HEK293 (cell line): Measurements from ENCODE around the gene LECT2.
A peak's percentile ranks its signal among the peaks of the same experiment; 100 is the strongest.

Experiments used
- CTCF ChIA-PET: fragments of 350-600 bp; formaldehyde crosslinking; extraction: SDS; loops from one replicate; lab custom pipeline; 2021; ENCODE audit warnings: antibody characterized with exemption; lab: Yijun Ruan, JAX
- POLR2A ChIA-PET: fragments of 300-600 bp; formaldehyde crosslinking; extraction: SDS; loops from one replicate; lab custom pipeline; 2020; ENCODE audit warnings: antibody characterized with exemption, inconsistent platforms; lab: Yijun Ruan, JAX
- H3K27ac ChIP-seq: fragments of 200-500 bp; sonication (Bioruptor generic); 2 replicates; pipeline ENCODE4 v1.5.1; 2014; ENCODE audit warnings: low read depth, low read length, control low read depth, inconsistent platforms; ENCODE audit errors: extremely low read depth
- H3K36me3 ChIP-seq, 2 experiments: fragments of 200-500 bp in 1 of 2; sonication (Bioruptor generic) in 1 of 2; 1 replicate in 1 of 2; 2 replicates in 1 of 2; pipeline ENCODE4 v1.5.1; 2014 to 2017; ENCODE audit warnings: inconsistent platforms in 2 of 2, low read length in 2 of 2; ENCODE audit not compliant: control insufficient read depth in 2 of 2, insufficient read depth in 1 of 2
- H3K4me1 ChIP-seq: fragments of 200-500 bp; sonication (Bioruptor generic); 2 replicates; pipeline ENCODE4 v1.5.1; 2014; ENCODE audit warnings: mild to moderate bottlenecking, low read length, inconsistent platforms; ENCODE audit not compliant: control insufficient read depth, insufficient read depth
- H3K4me3 ChIP-seq: 2 replicates; pipeline ENCODE4 v1.5.1; 2011; ENCODE audit warnings: low read depth, mild to moderate bottlenecking, control low read depth, low read length, moderate library complexity
- H3K9me3 ChIP-seq: fragments of 200-500 bp; sonication (Bioruptor generic); 2 replicates; pipeline ENCODE4 v1.5.1; 2014; ENCODE audit warnings: low read depth, low read length, inconsistent platforms; ENCODE audit not compliant: control insufficient read depth, insufficient read depth
- GLIS2 ChIP-seq: fragments of 450-650 bp; formaldehyde crosslinking; IDR thresholded peaks from 2 replicates; pipeline ENCODE4 v1.5.1; 2016; ENCODE audit warnings: missing biosample characterization, missing genetic modification characterization
- KLF1 ChIP-seq: fragments of 450-650 bp; formaldehyde crosslinking; IDR thresholded peaks from 2 replicates; pipeline ENCODE4 v1.5.1; 2016; ENCODE audit warnings: missing biosample characterization, missing genetic modification characterization
- RBAK ChIP-seq: fragments of 450-650 bp; formaldehyde crosslinking; IDR thresholded peaks from 2 replicates; pipeline ENCODE4 v1.5.1; 2016; ENCODE audit warnings: missing biosample characterization, missing genetic modification characterization
- YY1 ChIP-seq: fragments of 450-650 bp; formaldehyde crosslinking; IDR thresholded peaks from 2 replicates; pipeline ENCODE4 v1.5.1; 2018; ENCODE audit warnings: missing biosample characterization, missing genetic modification characterization
- ZBTB8A ChIP-seq: fragments of 450-650 bp; formaldehyde crosslinking; IDR thresholded peaks from 2 replicates; pipeline ENCODE4 v1.5.1; 2016; ENCODE audit warnings: missing biosample characterization, missing genetic modification characterization
- ZEB2 ChIP-seq: fragments of 450-650 bp; formaldehyde crosslinking; IDR thresholded peaks from 2 replicates; pipeline ENCODE4 v1.5.1; 2016; ENCODE audit warnings: missing biosample characterization, missing genetic modification characterization
- ZNF169 ChIP-seq: fragments of 450-650 bp; formaldehyde crosslinking; IDR thresholded peaks from 2 replicates; pipeline ENCODE4 v1.5.1; 2016; ENCODE audit warnings: missing biosample characterization, missing genetic modification characterization
- ZNF335 ChIP-seq: fragments of 450-650 bp; formaldehyde crosslinking; conservative IDR thresholded peaks from 2 replicates; pipeline ENCODE4 v1.5.1; 2016; ENCODE audit warnings: missing biosample characterization, missing genetic modification characterization
- ZNF404 ChIP-seq: fragments of 450-650 bp; formaldehyde crosslinking; IDR thresholded peaks from 2 replicates; pipeline ENCODE4 v1.5.1; 2017; ENCODE audit warnings: missing biosample characterization, missing genetic modification characterization
- ZNF660 ChIP-seq: fragments of 450-650 bp; IDR thresholded peaks from 2 replicates; pipeline ENCODE4 v1.5.1; 2018; ENCODE audit warnings: missing biosample characterization, mild to moderate bottlenecking, missing genetic modification characterization
- ZNF664 ChIP-seq: fragments of 450-650 bp; formaldehyde crosslinking; IDR thresholded peaks from 2 replicates; pipeline ENCODE4 v1.5.1; 2016; ENCODE audit warnings: missing biosample characterization, missing genetic modification characterization
- ZSCAN30 ChIP-seq: fragments of 450-650 bp; IDR thresholded peaks from 2 replicates; pipeline ENCODE4 v1.5.1; 2018; ENCODE audit warnings: missing biosample characterization, mild to moderate bottlenecking, missing genetic modification characterization, moderate library complexity
- ZXDB ChIP-seq: fragments of 450-650 bp; formaldehyde crosslinking; IDR thresholded peaks from 2 replicates; pipeline ENCODE4 v1.5.1; 2016; ENCODE audit warnings: missing biosample characterization, missing genetic modification characterization
- TF ChIP-seq, protein P1 (sequence below): fragments of 450-650 bp; formaldehyde crosslinking; IDR thresholded peaks from 2 replicates; pipeline ENCODE4 v1.5.1; 2016; ENCODE audit warnings: missing biosample characterization, missing genetic modification characterization
- TF ChIP-seq, protein P2 (sequence below): fragments of 450-650 bp; formaldehyde crosslinking; IDR thresholded peaks from 2 replicates; pipeline ENCODE4 v1.5.1; 2017; ENCODE audit warnings: missing biosample characterization, missing genetic modification characterization
- TF ChIP-seq, protein P3 (sequence below): fragments of 450-650 bp; formaldehyde crosslinking; IDR thresholded peaks from 2 replicates; pipeline ENCODE4 v1.5.1; 2016; ENCODE audit warnings: missing biosample characterization, missing genetic modification characterization
- TF ChIP-seq, protein P4 (sequence below): fragments of 450-650 bp; formaldehyde crosslinking; IDR thresholded peaks from 2 replicates; pipeline ENCODE4 v1.5.1; 2016; ENCODE audit warnings: missing biosample characterization, missing genetic modification characterization
- TF ChIP-seq, protein P5 (sequence below): fragments of 450-650 bp; formaldehyde crosslinking; optimal IDR thresholded peaks from 2 replicates; pipeline ENCODE3; 2016; ENCODE audit warnings: missing biosample characterization, mild to moderate bottlenecking, missing genetic modification characterization

Gene LECT2

DNA sequence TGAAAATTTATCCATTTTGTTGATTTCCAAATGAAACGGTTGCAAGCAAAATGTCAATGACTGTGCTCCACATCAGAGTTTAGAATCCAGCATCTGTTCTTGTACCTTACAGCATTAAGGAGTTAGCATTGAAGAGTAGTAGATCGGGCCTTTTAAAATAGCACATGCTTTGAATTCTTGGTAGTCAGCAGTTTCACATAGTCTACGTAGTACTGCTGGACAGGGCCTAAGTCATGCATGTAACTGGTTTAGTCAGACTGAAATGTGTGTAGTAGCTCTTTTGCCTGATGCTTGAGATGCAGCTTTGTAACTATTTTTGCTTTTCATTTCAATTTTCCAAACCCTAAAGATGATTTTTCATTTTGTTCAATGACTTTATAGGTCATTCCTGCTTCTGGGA is 19.8 kb downstream of the LECT2 start:
- TF ChIP-seq, protein P1, sequence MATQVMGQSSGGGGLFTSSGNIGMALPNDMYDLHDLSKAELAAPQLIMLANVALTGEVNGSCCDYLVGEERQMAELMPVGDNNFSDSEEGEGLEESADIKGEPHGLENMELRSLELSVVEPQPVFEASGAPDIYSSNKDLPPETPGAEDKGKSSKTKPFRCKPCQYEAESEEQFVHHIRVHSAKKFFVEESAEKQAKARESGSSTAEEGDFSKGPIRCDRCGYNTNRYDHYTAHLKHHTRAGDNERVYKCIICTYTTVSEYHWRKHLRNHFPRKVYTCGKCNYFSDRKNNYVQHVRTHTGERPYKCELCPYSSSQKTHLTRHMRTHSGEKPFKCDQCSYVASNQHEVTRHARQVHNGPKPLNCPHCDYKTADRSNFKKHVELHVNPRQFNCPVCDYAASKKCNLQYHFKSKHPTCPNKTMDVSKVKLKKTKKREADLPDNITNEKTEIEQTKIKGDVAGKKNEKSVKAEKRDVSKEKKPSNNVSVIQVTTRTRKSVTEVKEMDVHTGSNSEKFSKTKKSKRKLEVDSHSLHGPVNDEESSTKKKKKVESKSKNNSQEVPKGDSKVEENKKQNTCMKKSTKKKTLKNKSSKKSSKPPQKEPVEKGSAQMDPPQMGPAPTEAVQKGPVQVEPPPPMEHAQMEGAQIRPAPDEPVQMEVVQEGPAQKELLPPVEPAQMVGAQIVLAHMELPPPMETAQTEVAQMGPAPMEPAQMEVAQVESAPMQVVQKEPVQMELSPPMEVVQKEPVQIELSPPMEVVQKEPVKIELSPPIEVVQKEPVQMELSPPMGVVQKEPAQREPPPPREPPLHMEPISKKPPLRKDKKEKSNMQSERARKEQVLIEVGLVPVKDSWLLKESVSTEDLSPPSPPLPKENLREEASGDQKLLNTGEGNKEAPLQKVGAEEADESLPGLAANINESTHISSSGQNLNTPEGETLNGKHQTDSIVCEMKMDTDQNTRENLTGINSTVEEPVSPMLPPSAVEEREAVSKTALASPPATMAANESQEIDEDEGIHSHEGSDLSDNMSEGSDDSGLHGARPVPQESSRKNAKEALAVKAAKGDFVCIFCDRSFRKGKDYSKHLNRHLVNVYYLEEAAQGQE = peak; percentile 85
- no peak for TF ChIP-seq ZNF169 (tag by site-specific recombination)
- TF ChIP-seq, all 188 proteins: peak for 1
- POLR2A ChIA-PET = no interaction called here
- Histone ChIP-seq H3K27ac (no peak overlapping the region), H3K4me1 (peaks cover 4% of the 10 kb centered on the region; the same call in 1 of the 2 replicates), H3K4me3 (no peak overlapping the region), H3K36me3 (peaks cover 0 to 11% of the 10 kb centered on the region in 2 experiments; a peak in 1 of 3 replicates), H3K9me3 (no peaks in the 10 kb centered on the region)
- CTCF ChIA-PET = interaction anchor here (0.8 to 1.0 kb wide), 2 partner anchors 8 to 104 kb away, joined by 3 to 5 read pairs; no protein-coding TSS in a partner anchor

DNA sequence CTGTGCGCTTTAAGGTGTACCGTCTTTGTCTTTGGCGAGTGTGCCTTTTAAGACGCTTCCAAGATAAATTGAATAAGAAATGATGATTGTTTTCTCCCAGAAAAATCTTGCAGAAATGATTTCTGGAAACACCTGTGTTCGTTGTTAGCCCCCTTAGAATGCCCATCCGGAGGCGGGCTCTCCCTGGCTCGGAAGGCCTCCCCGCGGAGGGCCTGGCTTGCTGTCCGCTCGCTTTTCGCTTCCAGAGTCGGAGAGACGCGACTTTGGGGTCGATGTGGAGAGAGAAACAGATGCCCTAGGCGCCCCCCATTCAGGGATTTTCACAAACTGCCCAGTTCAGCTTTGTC is 23.9 kb downstream of the LECT2 start:
- TF ChIP-seq, protein P2, sequence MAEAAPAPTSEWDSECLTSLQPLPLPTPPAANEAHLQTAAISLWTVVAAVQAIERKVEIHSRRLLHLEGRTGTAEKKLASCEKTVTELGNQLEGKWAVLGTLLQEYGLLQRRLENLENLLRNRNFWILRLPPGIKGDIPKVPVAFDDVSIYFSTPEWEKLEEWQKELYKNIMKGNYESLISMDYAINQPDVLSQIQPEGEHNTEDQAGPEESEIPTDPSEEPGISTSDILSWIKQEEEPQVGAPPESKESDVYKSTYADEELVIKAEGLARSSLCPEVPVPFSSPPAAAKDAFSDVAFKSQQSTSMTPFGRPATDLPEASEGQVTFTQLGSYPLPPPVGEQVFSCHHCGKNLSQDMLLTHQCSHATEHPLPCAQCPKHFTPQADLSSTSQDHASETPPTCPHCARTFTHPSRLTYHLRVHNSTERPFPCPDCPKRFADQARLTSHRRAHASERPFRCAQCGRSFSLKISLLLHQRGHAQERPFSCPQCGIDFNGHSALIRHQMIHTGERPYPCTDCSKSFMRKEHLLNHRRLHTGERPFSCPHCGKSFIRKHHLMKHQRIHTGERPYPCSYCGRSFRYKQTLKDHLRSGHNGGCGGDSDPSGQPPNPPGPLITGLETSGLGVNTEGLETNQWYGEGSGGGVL (tag by site-specific recombination) = no peak
- TF ChIP-seq ZNF335 (tag by site-specific recombination) = peak; percentile 48; the same call in 1 of the 2 replicates
- TF ChIP-seq ZBTB8A (tag by site-specific recombination) = peak; percentile 50
- TF ChIP-seq ZNF664 (tag by site-specific recombination) = no peak
- 0 out of 2 replicates have a peak, but pooled peaks have one; percentile 25 for TF ChIP-seq GLIS2 (tag by site-specific recombination)
- TF ChIP-seq ZEB2 (tag by site-specific recombination) = peak; percentile 49; the same call in 1 of the 2 replicates
- no peak for TF ChIP-seq RBAK (tag by site-specific recombination)
- Histone ChIP-seq H3K36me3 (no peaks in the 10 kb centered on the region), H3K9me3 (no peaks in the 10 kb centered on the region; the same call in 1 of the 2 replicates), H3K4me3 (peak overlapping the region; percentile 12; the same call in 1 of the 2 replicates), H3K4me1 (peaks cover 4% of the 10 kb centered on the region; the same call in 1 of the 2 replicates), H3K27ac (peak overlapping the region; percentile 76; the same call in 1 of the 2 replicates)
- ChIA-PET CTCF (no interaction called here), POLR2A (no interaction called here)

DNA sequence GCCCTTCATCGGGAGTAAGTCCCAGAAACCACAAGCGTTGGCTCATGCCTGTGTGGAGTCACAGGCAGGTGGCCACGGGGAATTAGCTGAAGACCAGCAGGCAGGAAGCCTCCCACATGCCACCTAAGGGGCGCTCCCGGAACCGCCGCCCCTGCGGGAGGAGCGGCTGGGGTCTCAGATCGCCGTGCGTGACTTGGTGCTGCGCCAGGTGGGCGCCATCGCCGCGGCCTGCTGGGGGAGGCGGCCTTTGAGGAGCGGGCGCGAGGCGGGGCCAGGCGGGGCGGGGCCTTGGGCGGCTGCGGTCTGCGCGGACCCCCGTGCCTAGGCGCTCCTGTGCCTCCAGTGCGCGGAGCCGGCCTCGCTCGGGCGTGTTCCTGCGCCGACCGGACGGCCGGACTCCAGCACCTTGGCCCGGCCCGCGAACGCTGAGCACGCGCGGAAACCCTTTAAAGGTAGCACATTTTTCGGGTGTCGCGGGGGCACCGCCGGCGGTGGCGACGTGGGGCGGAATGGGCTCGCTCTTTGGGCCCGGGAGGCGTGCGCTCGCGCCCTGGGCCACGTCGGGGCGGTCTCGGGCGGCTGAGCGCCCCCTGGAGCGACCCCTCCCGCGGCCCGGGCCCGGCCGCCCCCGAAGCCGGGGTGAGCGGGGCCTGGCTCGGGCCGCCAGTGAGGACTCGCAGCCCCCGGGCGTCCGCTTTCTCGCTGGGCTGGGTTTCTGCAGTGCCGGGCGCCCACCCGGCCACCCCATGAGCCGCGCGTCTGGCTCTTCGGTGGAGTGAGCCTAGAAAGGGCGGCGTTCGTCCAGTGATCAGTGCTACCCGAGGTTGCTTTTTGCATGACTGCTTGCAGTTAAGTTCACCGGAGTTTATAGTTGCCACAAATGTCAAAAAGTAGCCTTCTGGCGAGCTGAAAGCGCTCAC is 24.5 kb downstream of the LECT2 start:
- Histone ChIP-seq H3K36me3 (no peaks in the 10 kb centered on the region), H3K4me1 (peaks cover 4% of the 10 kb centered on the region; the same call in 1 of the 2 replicates), H3K9me3 (no peaks in the 10 kb centered on the region; the same call in 1 of the 2 replicates), H3K4me3 (peak overlapping the region; percentile 51), H3K27ac (peak overlapping the region; percentile 76; the same call in 1 of the 2 replicates)
- POLR2A ChIA-PET = interaction anchor here (0.7 to 1.1 kb wide), 2 partner anchors 202 to 263 kb away, joined by 4 to 6 read pairs; partner anchors contain the start of genes SMAD5 and SMIM32
- CTCF ChIA-PET = interaction anchor here (0.6 to 1.1 kb wide), 2 partner anchors 15 to 38 kb away, joined by 3 read pairs; no protein-coding TSS in a partner anchor
- peak; percentile 86 for TF ChIP-seq YY1
- TF ChIP-seq ZNF660 = peak; percentile 48
- TF ChIP-seq, protein P3, sequence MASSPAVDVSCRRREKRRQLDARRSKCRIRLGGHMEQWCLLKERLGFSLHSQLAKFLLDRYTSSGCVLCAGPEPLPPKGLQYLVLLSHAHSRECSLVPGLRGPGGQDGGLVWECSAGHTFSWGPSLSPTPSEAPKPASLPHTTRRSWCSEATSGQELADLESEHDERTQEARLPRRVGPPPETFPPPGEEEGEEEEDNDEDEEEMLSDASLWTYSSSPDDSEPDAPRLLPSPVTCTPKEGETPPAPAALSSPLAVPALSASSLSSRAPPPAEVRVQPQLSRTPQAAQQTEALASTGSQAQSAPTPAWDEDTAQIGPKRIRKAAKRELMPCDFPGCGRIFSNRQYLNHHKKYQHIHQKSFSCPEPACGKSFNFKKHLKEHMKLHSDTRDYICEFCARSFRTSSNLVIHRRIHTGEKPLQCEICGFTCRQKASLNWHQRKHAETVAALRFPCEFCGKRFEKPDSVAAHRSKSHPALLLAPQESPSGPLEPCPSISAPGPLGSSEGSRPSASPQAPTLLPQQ (tag by site-specific recombination) = peak; percentile 76; the same call in 1 of the 2 replicates
- TF ChIP-seq GLIS2 (tag by site-specific recombination) = peak; percentile 73
- peak; percentile 94 for TF ChIP-seq ZNF335 (tag by site-specific recombination)
- TF ChIP-seq, protein P4, sequence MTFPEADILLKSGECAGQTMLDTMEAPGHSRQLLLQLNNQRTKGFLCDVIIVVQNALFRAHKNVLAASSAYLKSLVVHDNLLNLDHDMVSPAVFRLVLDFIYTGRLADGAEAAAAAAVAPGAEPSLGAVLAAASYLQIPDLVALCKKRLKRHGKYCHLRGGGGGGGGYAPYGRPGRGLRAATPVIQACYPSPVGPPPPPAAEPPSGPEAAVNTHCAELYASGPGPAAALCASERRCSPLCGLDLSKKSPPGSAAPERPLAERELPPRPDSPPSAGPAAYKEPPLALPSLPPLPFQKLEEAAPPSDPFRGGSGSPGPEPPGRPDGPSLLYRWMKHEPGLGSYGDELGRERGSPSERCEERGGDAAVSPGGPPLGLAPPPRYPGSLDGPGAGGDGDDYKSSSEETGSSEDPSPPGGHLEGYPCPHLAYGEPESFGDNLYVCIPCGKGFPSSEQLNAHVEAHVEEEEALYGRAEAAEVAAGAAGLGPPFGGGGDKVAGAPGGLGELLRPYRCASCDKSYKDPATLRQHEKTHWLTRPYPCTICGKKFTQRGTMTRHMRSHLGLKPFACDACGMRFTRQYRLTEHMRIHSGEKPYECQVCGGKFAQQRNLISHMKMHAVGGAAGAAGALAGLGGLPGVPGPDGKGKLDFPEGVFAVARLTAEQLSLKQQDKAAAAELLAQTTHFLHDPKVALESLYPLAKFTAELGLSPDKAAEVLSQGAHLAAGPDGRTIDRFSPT = peak; percentile 67; the same call in 1 of the 2 replicates
- peak; percentile 81; the same call in 1 of the 2 replicates for TF ChIP-seq ZSCAN30
- TF ChIP-seq, protein P5, sequence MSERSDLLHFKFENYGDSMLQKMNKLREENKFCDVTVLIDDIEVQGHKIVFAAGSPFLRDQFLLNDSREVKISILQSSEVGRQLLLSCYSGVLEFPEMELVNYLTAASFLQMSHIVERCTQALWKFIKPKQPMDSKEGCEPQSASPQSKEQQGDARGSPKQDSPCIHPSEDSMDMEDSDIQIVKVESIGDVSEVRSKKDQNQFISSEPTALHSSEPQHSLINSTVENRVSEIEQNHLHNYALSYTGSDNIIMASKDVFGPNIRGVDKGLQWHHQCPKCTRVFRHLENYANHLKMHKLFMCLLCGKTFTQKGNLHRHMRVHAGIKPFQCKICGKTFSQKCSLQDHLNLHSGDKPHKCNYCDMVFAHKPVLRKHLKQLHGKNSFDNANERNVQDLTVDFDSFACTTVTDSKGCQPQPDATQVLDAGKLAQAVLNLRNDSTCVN (tag by site-specific recombination) = peak; percentile 92
- peak; percentile 86 for TF ChIP-seq ZXDB (tag by site-specific recombination)
- TF ChIP-seq KLF1 (tag by site-specific recombination) = peak; percentile 88
- no peak for TF ChIP-seq ZNF404 (tag by site-specific recombination)
